GM23248 (cell line): ENCODE results near the gene TUBGCP4. TPM values are rescaled to one million over a fixed set of nuclear protein-coding genes. Genes with fewer than 3 reads are reported as not detected.
"Not testable (repeated sequence)": the region's sequence is repeated elsewhere in the genome, so short reads cannot be mapped to it uniquely, and the experiment has no call there.

Experiments
- DNase-seq: peaks from one replicate; pipeline ENCODE4 v3.0.0-alpha.2; 2015
- H2AFZ ChIP-seq: fragments of 200-600 bp; sonication (generic); 2 replicates; pipeline ENCODE4 v1.6.1; 2016; ENCODE audit warnings: antibody characterized with exemption
- H3F3A ChIP-seq: fragments of 200-600 bp; sonication (generic); 2 replicates; pipeline ENCODE4 v1.6.1; 2016; ENCODE audit warnings: mild to moderate bottlenecking, antibody characterized with exemption, mixed run types; ENCODE audit not compliant: insufficient read depth
- H3K27ac ChIP-seq: fragments of 200-600 bp; sonication (generic); 2 replicates; pipeline ENCODE4 v1.5.1; 2016; ENCODE audit warnings: mild to moderate bottlenecking
- H3K27me3 ChIP-seq: fragments of 200-600 bp; sonication (generic); replicated peaks from 2 replicates; pipeline ENCODE4 v1.6.1; 2016; ENCODE audit warnings: mild to moderate bottlenecking; ENCODE audit not compliant: insufficient read depth
- H3K36me3 ChIP-seq: fragments of 200-600 bp; sonication (generic); 2 replicates; pipeline ENCODE4 v1.6.1; 2016; ENCODE audit warnings: low read depth, mild to moderate bottlenecking
- H3K4me1 ChIP-seq: fragments of 200-600 bp; sonication (generic); 2 replicates; pipeline ENCODE4 v1.6.1; 2016; ENCODE audit warnings: mild to moderate bottlenecking; ENCODE audit not compliant: insufficient read depth
- H3K4me2 ChIP-seq: fragments of 200-600 bp; sonication (generic); one replicate; pipeline ENCODE4 v1.6.1; 2016; ENCODE audit warnings: mild to moderate bottlenecking; ENCODE audit not compliant: unreplicated experiment
- H3K4me3 ChIP-seq: fragments of 200-600 bp; sonication (generic); 2 replicates; pipeline ENCODE4 v1.5.1; 2016; ENCODE audit warnings: mild to moderate bottlenecking
- H3K79me2 ChIP-seq: fragments of 200-600 bp; sonication (generic); 2 replicates; pipeline ENCODE4 v1.6.1; 2016; ENCODE audit warnings: mild to moderate bottlenecking; ENCODE audit not compliant: insufficient read depth
- H3K9ac ChIP-seq: fragments of 200-600 bp; sonication (generic); 2 replicates; pipeline ENCODE4 v1.6.1; 2016; ENCODE audit warnings: mild to moderate bottlenecking
- H3K9me2 ChIP-seq: fragments of 200-600 bp; sonication (generic); 2 replicates; pipeline ENCODE4 v1.6.1; 2016; ENCODE audit warnings: mixed run types, mild to moderate bottlenecking, moderate library complexity; ENCODE audit not compliant: insufficient read depth
- H3K9me3 ChIP-seq: fragments of 200-600 bp; sonication (generic); one replicate; pipeline ENCODE4 v1.6.1; 2017; ENCODE audit warnings: low read depth
- H4K20me1 ChIP-seq: fragments of 200-600 bp; sonication (generic); 2 replicates; pipeline ENCODE4 v1.6.0; 2016; ENCODE audit not compliant: insufficient read depth
- EZH2 ChIP-seq: fragments of 200-600 bp; sonication (generic); IDR thresholded peaks from 2 replicates; pipeline ENCODE4 v1.6.1; 2018; ENCODE audit warnings: antibody characterized with exemption, mild to moderate bottlenecking; ENCODE audit not compliant: insufficient read depth, poor library complexity, severe bottlenecking
- EZH2phosphoT487 ChIP-seq: fragments of 200-600 bp; sonication (generic); IDR thresholded peaks from 2 replicates; pipeline ENCODE4 v1.6.1; 2018; ENCODE audit warnings: antibody characterized with exemption, moderate library complexity, mild to moderate bottlenecking, low read depth; ENCODE audit not compliant: insufficient read depth
- WGBS, 2 experiments: methylation state at CpG; one replicate each; pipeline ENCODE4 v1.1.6; 2015 to 2017; ENCODE audit warnings: low lambda C conversion rate in 2 of 2, low coverage in 1 of 2; ENCODE audit errors: missing lambda C conversion rate in 2 of 2; 5-methylcytosine and 5-hydroxymethylcytosine counted together
- in situ Hi-C: fragments of 300-500 bp; cut with MboI; formaldehyde crosslinking; loops from 2 replicates; pipeline ENCODE4 v1.15.0; 2020
- polyA plus RNA-seq: library from polyadenylated mRNA; unstranded; fragments of >200 nt; fragmentation: Nextera tagmentation; extraction: Ambion mirVana; gene quantifications from 2 replicates; pipeline ENCODE4 v1.2.1, GENCODE V29; 2016
- total RNA-seq: library from RNA; depleted of rRNA; stranded (reverse); fragments of >200 nt; shearing (Covaris generic); gene quantifications from 2 replicates; pipeline ENCODE4 v1.2.3, GENCODE V29; 2014

TUBGCP4 gene
- total and polyA plus RNA-seq, 2 experiments from 2014 or later = 6.3 to 12.6 TPM

GRCh38 chr15:43376017-43376705 lies 5.3 kb downstream of the TUBGCP4 start:
- H3K9me2 ChIP-seq = no peaks in the 10 kb centered on the region
- no peak overlapping the region for H3K27ac ChIP-seq
- H3K9ac ChIP-seq = no peak overlapping the region
- H2AFZ ChIP-seq = no peak overlapping the region
- in situ Hi-C loops = no loop called here
- H3K4me3 ChIP-seq = no peak overlapping the region
- DNase-seq = peak; percentile 61
- H3K4me1 ChIP-seq = no peaks in the 10 kb centered on the region; the same call in 1 of the 2 replicates
- H3F3A ChIP-seq = no peaks in the 10 kb centered on the region
- no peak overlapping the region for H3K4me2 ChIP-seq
- H4K20me1 ChIP-seq = no peaks in the 10 kb centered on the region
- peaks cover 16% of the 10 kb centered on the region for H3K79me2 ChIP-seq
- no peaks in the 10 kb centered on the region for H3K27me3 ChIP-seq
- TF ChIP-seq EZH2phosphoT487 = no peak
- no peak for TF ChIP-seq EZH2
- 82 to 87% methylated on average over 13 of the region's 13 CpGs for WGBS, 2 experiments
- H3K36me3 ChIP-seq = peaks cover 11% of the 10 kb centered on the region; the same call in 1 of the 2 replicates
- H3K9me3 ChIP-seq = no peaks in the 10 kb centered on the region

- no peaks in the 10 kb centered on the region for H3K9me3 ChIP-seq
- H3F3A ChIP-seq = no peaks in the 10 kb centered on the region
- no peaks in the 10 kb centered on the region for H4K20me1 ChIP-seq
- no peaks in the 10 kb centered on the region for H3K79me2 ChIP-seq
- no peak overlapping the region for H3K4me3 ChIP-seq
- H3K4me1 ChIP-seq = no peaks in the 10 kb centered on the region
- H3K27ac ChIP-seq = no peak overlapping the region
- DNase-seq = no peak
- no peak overlapping the region for H3K4me2 ChIP-seq
- in situ Hi-C loops = no loop called here
- TF ChIP-seq EZH2phosphoT487 (no peak), EZH2 (no peak)
- no peak overlapping the region for H3K9ac ChIP-seq
- H3K27me3 ChIP-seq = no peaks in the 10 kb centered on the region
- H3K36me3 ChIP-seq = peaks cover 11% of the 10 kb centered on the region; the same call in 1 of the 2 replicates
- no peak overlapping the region for H2AFZ ChIP-seq
- H3K9me2 ChIP-seq = no peaks in the 10 kb centered on the region
These were observed 7.7 kb downstream of the TUBGCP4 start for GRCh38 chr15:43378601-43379000.

GRCh38 chr15:43382310-43382709 lies 11.4 kb downstream of the TUBGCP4 start:
- Histone ChIP-seq H3K4me1 (no peaks in the 10 kb centered on the region), H3K79me2 (no peaks in the 10 kb centered on the region), H3K9me2 (no peaks in the 10 kb centered on the region), H3K4me3 (no peak overlapping the region), H3K9me3 (no peaks in the 10 kb centered on the region), H4K20me1 (no peaks in the 10 kb centered on the region), H3K36me3 (peaks cover 25% of the 10 kb centered on the region; the same call in 1 of the 2 replicates), H3K9ac (no peak overlapping the region), H3K4me2 (no peak overlapping the region), H3K27me3 (no peaks in the 10 kb centered on the region), H3F3A (no peaks in the 10 kb centered on the region), H3K27ac (no peak overlapping the region), H2AFZ (no peak overlapping the region)
- no peak for DNase-seq
- no peak for TF ChIP-seq EZH2phosphoT487
- no peak for TF ChIP-seq EZH2
- 93% methylated on average over 4 of the region's 4 CpGs for WGBS, 2 experiments
- in situ Hi-C loops = no loop called here

GRCh38 chr15:43383070-43383469 lies 12.2 kb downstream of the TUBGCP4 start:
- Histone ChIP-seq H3K36me3 (peaks cover 19% of the 10 kb centered on the region; the same call in 1 of the 2 replicates), H3K9me3 (no peaks in the 10 kb centered on the region), H3F3A (no peaks in the 10 kb centered on the region), H3K79me2 (no peaks in the 10 kb centered on the region), H4K20me1 (no peaks in the 10 kb centered on the region), H3K9me2 (no peaks in the 10 kb centered on the region), H3K9ac (no peak overlapping the region), H3K27me3 (no peaks in the 10 kb centered on the region), H2AFZ (no peak overlapping the region), H3K4me2 (no peak overlapping the region), H3K4me3 (no peak overlapping the region), H3K4me1 (no peaks in the 10 kb centered on the region), H3K27ac (no peak overlapping the region)
- WGBS, 2 experiments = 56 to 72% methylated on average over 2 of the region's 2 CpGs
- in situ Hi-C loops = no loop called here
- TF ChIP-seq EZH2phosphoT487 (no peak), EZH2 (no peak)
- DNase-seq = peak; percentile 31

GRCh38 chr15:43390723-43391122 lies 19.8 kb downstream of the TUBGCP4 start:
- Histone ChIP-seq H3F3A (no peaks in the 10 kb centered on the region), H3K9ac (no peak overlapping the region), H3K4me3 (no peak overlapping the region), H3K4me1 (no peaks in the 10 kb centered on the region), H3K79me2 (no peaks in the 10 kb centered on the region), H3K27ac (no peak overlapping the region), H3K4me2 (no peak overlapping the region), H3K9me2 (no peaks in the 10 kb centered on the region), H3K9me3 (no peaks in the 10 kb centered on the region), H4K20me1 (no peaks in the 10 kb centered on the region), H3K36me3 (0 out of 2 replicates have a peak, but pooled peaks cover 5% of the 10 kb centered on the region), H2AFZ (no peak overlapping the region), H3K27me3 (no peaks in the 10 kb centered on the region)
- DNase-seq = peak; percentile 28
- in situ Hi-C loops = no loop called here
- TF ChIP-seq EZH2phosphoT487 (no peak), EZH2 (no peak)
- 90 to 96% methylated on average over 8 of the region's 8 CpGs for WGBS, 2 experiments

- H3K4me1 ChIP-seq, H3F3A ChIP-seq, H4K20me1 ChIP-seq, H3K79me2 ChIP-seq, H2AFZ ChIP-seq, H3K9me2 ChIP-seq, H3K4me3 ChIP-seq, H3K27ac ChIP-seq, H3K27me3 ChIP-seq, in situ Hi-C loops, DNase-seq, H3K9me3 ChIP-seq, H3K9ac ChIP-seq, H3K4me2 ChIP-seq: not testable (repeated sequence)
- H3K36me3 ChIP-seq = peaks cover 11% of the 10 kb centered on the region; the same call in 1 of the 2 replicates
- 93 to 99% methylated on average over 6 of the region's 6 CpGs for WGBS, 2 experiments
These were observed 22.7 kb downstream of the TUBGCP4 start for GRCh38 chr15:43393592-43393991.
